Fibroblast of skin of scalp (primary cell): ENCODE data around the gene RILPL1.
"Not testable (repeated sequence)": the region's sequence is repeated elsewhere in the genome, so short reads cannot be mapped to it uniquely, and the experiment has no call there.

Experiments used
- DNase-seq: peaks from one replicate; pipeline ENCODE4 v3.0.0-alpha.2; 2013

The RILPL1 gene

DNA sequence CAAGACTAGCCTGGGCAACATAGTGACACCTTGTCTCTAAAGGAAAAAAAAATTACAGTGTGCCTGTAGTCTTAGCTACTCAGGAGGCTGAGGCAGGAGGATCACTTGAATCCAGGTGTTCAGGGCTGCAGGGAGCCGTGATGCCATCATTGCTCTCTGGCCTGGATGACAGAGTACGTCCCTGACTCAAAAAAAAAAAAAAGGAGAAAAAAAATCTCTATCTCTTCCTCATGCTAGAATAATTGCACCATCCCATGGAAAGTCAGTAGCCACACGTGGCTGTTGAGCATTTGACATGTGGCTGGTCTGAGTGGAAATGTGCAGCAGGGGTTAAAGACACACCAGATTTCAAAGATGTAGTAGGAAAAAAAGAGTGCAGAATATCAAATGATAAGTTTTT is 3.8 kb downstream of the RILPL1 start:
- no peak for DNase-seq

DNA sequence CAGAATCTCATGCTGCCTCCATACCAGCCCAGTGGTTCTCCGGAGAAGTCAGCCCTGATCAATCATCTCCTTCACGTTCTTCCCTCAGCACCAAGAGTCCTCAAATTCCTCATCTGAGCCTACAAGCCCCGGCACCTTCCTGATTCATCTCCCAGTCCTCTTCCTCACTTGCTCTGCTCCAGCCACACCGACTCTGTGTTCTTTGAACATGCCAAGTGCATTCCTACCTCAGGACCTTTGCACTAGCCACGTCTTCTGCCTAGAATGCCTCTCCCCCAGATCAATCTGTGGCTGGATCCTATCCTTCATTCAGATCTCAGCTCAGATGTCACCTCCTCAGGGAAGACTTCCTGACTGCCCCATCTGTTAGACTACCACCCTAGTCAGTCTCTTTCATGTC is 4.7 kb downstream of the RILPL1 start:
- no peak for DNase-seq

GRCh38 chr12:123526542-123527080 is 6.9 kb downstream of the RILPL1 start:
- no peak for DNase-seq

- no peak for DNase-seq
Measured at GRCh38 chr12:123524378-123524777, 9.1 kb downstream of the RILPL1 start.

GRCh38 chr12:123523518-123523917 is 10.0 kb downstream of the RILPL1 start:
- no peak for DNase-seq

- DNase-seq = no peak
Measured at GRCh38 chr12:123522164-123522563, 11.4 kb downstream of the RILPL1 start.

- DNase-seq = no peak
Measured at GRCh38 chr12:123520567-123521474, 12.7 kb downstream of the RILPL1 start.

DNA sequence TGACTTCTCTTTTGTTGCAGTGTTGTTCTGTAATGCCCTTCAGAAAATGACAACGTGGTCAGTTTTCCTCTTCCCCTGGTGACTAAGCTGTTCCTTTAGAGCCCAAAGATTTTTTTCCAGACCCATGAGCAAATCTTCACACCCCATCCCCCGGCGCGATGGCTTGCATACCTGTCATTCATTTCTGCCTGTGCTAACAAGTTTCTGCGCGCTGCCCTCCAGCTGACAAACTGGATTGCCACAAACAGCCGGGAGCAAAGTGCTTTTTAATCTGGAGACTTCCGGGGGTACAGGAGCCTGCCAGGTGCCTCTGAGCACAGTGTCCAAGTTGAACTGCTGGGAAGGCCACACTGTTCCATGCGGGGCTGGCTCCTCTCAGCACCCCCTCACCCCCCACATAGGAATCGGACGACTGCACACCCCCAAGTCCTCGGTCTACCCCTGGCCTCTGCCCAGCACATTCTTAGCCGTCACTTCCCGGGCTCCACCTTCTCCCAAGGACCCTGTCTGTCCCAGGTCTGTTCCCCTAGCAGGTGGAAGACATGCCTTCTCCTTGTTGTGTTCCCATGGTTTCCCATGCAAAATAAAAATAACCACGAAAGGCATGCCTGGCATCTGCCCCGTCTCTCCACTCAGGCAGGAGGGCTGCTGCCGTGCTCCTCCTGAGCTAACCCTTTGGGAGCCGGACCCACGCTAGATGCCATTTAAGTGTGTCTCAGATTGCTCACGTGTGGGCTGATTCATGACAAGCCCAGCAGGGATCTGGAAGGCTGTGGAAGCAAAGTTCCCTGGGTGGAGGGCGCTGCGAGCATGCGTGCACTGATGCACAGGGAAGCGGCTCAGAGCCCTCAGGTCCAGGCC is 14.1 kb downstream of the RILPL1 start:
- DNase-seq = peak; percentile 83

DNA sequence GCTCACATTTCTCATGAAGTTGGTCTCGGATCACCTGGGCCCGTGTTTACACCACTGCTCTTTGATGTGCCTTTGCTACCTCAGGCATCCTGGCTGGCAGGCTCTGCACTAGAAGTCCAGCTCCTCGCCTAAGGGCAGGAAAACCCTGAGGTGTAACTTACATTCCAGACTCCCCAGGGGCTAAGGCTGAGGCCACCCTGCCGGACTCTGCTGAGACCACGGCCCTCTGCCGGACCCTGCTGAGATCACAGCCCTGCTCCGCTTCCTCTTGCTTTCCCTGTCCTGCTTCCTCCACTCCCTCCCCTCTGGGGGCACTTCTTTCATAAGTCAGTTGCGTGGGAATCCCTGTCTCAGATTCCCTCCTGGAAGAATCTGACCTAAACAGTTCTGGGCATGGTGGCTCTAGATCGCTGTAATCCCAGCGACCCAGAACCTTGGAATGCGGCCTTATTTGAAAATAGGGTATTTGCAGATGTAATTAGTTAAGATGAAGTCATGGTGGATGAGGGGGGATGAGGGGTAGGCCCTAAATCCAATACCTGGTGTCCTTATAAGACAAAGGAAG is 17.2 kb downstream of the RILPL1 start:
- DNase-seq = no peak

DNA sequence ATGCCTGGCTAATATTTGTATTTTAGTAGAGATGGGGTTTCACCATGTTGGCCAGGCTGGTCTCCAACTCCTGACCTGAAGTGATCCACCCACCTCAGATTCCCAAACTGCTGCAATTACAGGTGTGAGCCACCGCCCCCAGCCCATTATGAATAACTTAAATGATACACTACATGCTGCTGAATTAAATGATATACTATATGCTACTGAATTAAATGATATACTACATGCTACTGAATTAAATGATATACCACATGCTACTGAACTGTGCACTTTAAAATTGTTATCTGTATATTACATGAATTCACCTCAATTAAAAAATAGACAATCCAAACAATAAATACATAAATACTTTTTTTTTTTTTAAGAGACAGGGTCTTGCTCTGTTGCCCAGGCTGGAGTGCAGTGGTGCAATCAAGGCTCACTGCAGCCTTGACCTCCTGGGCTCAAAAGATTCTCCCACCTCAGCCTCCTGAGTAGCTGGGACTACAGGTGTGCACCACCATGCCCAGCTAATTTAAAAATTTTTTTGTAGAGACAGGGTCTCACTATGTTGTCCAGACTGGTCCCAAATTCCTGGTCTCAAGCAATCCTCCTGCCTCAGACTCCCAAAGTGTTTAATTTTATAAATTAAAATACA is 18.8 kb downstream of the RILPL1 start:
- DNase-seq = not testable (repeated sequence)

GRCh38 chr12:123513805-123514204 is 19.7 kb downstream of the RILPL1 start:
- DNase-seq = no peak

- DNase-seq = no peak
Measured at GRCh38 chr12:123512838-123513665, 20.5 kb downstream of the RILPL1 start.

DNA sequence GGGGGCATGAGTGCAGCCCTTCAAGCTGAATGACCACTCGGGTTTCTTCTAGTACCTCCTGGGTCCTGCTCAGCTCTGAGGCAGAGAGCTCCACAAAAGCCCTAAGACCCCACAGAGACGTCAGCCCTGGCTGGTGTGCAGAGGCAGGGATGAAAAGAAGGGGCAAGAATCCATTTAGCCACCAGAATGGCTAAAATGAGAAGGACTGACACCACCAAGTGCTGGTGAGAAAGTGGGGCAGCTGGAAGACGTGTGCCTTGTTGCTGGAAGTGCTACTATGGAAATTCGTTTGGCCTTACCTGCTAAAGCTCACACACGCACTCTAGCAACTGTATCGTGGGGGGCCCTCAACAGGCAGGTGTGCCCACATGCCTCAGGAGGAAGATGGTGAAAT is 26.7 kb downstream of the RILPL1 start:
- no peak for DNase-seq

DNA sequence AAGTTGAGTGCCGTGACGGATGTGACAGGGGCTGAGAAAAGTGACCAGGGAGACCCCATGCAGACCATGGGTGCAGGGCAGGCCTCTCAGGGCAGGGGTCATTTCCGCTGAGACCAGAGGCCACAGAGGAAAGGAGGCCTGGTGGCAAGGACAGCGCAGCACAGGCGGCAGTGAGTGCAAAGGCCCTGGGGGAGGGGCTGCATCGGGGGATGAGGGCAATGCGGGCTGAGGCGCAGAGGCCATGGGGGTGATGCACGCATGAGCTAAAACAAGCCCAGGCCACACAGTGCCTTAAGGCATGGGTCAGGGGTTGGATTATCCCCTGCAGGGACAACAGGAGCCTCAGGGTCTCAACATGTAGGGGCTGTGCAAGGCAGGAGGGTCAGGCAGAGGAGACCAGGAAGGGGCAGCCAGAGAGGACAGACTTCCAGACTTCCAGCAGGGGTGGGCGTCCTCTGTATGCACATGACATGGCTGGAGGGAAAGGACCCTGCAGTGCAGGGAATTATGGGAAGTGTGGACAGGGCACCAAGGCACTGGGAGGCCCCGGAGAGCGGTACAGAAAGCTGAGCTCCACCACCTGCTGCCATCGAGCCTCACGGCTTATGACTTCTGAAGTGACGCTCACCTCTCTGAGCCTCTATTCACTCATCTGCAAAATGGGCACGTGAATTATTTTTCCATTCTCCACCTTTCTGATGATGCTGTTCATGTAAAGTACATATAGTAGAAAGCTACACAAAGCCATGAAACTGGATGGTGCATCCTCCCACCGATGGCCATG is 27.3 kb downstream of the RILPL1 start:
- DNase-seq = no peak

DNA sequence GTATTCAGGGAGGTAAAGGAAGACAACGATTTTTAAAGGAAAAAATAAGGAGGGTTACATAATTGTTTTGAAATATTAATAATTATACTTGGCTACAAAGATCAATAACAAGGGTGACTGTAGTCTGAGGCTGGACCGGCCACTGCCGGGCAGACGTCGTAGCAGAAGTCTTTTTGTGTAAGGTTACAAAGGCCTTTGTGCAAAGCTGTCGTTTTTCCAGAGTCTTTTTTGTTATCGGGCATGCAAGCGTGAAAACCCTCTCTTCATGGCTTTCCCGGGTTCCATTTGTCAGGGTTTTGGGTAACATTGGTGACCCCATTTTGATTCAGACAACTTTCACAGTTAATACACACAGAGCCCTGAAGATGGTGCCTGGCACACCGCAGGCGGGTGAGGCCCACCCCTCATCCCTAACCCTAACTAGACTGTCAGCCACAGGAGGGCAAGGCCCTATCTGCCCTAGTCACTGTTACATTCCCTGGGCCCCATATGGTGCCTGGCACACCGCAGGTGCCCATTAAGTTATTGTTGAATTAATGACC is 31.3 kb downstream of the RILPL1 start:
- DNase-seq = no peak

- DNase-seq = no peak
Measured at GRCh38 chr12:123499332-123499731, 34.2 kb downstream of the RILPL1 start.

DNA sequence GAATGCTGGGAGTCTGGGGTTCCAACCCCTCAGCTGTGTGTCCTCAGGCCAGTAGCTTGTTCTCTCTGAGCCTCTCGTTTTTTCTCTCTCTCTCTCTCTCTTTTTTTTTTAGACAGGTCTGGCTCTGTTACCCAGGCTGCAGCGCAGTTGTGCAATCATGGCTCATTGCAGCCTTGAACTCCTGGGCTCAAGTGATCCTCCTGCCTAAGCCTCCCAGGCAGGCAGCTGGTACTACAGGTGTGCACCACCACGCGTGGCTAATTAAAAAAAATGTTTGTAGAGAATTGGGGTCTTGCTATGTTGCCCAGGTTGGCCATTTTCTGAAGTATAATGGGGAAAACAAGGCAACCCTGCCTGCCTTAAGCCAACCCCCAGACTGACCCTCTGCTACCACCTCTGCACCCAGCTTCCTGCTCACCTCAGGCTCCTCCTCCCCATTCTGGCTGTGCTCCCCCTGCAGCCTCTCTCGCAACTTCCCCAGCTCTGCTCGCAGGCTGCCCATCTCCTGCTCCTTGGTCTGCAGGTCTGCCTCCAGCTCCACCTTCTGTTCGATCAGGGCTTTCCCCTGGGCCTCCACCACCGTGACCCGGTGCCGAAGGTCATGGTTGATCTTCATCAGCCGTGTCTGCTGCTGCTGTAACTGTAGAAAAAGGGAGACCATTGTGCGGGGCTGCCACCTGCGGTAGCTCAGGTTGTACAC is 35.2 kb downstream of the RILPL1 start:
- no peak for DNase-seq

- no peak for DNase-seq
Measured at GRCh38 chr12:123497065-123497464, 36.5 kb downstream of the RILPL1 start.

GRCh38 chr12:123494124-123494851 is 39.2 kb downstream of the RILPL1 start:
- no peak for DNase-seq
